ENCODE results near the gene CCDC57. TPM values are rescaled to one million over a fixed set of nuclear protein-coding genes. Genes with fewer than 3 reads are reported as not detected.
A peak's percentile ranks its signal among the peaks of the same experiment; 100 is the strongest.

CCDC57 gene
- total and polyA plus RNA-seq, 11 donors = 4.3 to 17.6 (median 9.5) TPM

- Histone ChIP-seq H3K27ac (peak overlapping the region in 1 of 12 donors; percentile 79), H3K4me3 (no peak overlapping the region), H3K27me3 (no peaks in the 10 kb centered on the region), H3K4me1 (peaks cover 0 to 40% (median 20%) of the 10 kb centered on the region in 12 donors), H3K9me3 (no peaks in the 10 kb centered on the region), H3K36me3 (no peaks in the 10 kb centered on the region)
- TF ChIP-seq POLR2A (IDR thresholded peaks at IDR 0.05) = no peak
- TF ChIP-seq, protein P1, sequence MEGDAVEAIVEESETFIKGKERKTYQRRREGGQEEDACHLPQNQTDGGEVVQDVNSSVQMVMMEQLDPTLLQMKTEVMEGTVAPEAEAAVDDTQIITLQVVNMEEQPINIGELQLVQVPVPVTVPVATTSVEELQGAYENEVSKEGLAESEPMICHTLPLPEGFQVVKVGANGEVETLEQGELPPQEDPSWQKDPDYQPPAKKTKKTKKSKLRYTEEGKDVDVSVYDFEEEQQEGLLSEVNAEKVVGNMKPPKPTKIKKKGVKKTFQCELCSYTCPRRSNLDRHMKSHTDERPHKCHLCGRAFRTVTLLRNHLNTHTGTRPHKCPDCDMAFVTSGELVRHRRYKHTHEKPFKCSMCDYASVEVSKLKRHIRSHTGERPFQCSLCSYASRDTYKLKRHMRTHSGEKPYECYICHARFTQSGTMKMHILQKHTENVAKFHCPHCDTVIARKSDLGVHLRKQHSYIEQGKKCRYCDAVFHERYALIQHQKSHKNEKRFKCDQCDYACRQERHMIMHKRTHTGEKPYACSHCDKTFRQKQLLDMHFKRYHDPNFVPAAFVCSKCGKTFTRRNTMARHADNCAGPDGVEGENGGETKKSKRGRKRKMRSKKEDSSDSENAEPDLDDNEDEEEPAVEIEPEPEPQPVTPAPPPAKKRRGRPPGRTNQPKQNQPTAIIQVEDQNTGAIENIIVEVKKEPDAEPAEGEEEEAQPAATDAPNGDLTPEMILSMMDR (IDR thresholded peaks at IDR 0.05) = no peak
- WGBS, 4 donors = 96 to 97% (median 97%) methylated on average over 9 to 11 of the region's 11 CpGs
- ATAC-seq = no peak
- DNase-seq = peak in 2 of 5 donors; percentile 20 to 55
- intact Hi-C loops (cut with DNase I) = loop anchor here in 1 of 10 donors (10.0 kb wide), 1 partner anchor 70 kb away; the partner anchor contains the start of genes DCXR and RAC3
Observed at GRCh38 chr17:82104797-82105416, 107.7 kb downstream of the CCDC57 start.

GRCh38 chr17:82103553-82104451 lies 108.8 kb downstream of the CCDC57 start:
- no peaks in the 10 kb centered on the region for H3K27me3 ChIP-seq
- H3K4me1 ChIP-seq = peaks cover 0 to 51% (median 27%) of the 10 kb centered on the region in 12 donors
- DNase-seq = peak in 2 of 5 donors; percentile 60 to 69
- TF ChIP-seq POLR2A (IDR thresholded peaks at IDR 0.05) = no peak
- TF ChIP-seq, protein P1 (IDR thresholded peaks at IDR 0.05) = no peak
- no peaks in the 10 kb centered on the region for H3K9me3 ChIP-seq
- peak overlapping the region in 4 of 12 donors; percentile 14 to 79 (median 32) for H3K27ac ChIP-seq
- intact Hi-C loops (cut with DNase I) = loop anchor here in 1 of 10 donors (10.0 kb wide), 1 partner anchor 69 kb away; the partner anchor contains the start of genes DCXR and RAC3
- 49 to 64% (median 56%) methylated on average over 20 to 24 of the region's 24 CpGs for WGBS, 4 donors
- no peaks in the 10 kb centered on the region for H3K36me3 ChIP-seq
- ATAC-seq = peak in 2 of 4 donors; percentile 2
- no peak overlapping the region for H3K4me3 ChIP-seq

- ATAC-seq (no peak), DNase-seq (peak in 1 of 5 donors; percentile 29)
- TF ChIP-seq, protein P1 (IDR thresholded peaks at IDR 0.05) = no peak
- no peak for TF ChIP-seq POLR2A (IDR thresholded peaks at IDR 0.05)
- Histone ChIP-seq H3K27me3 (no peaks in the 10 kb centered on the region), H3K27ac (peak overlapping the region in 1 of 12 donors; percentile 20), H3K4me1 (peaks cover 0 to 57% (median 33%) of the 10 kb centered on the region in 12 donors), H3K36me3 (no peaks in the 10 kb centered on the region), H3K9me3 (no peaks in the 10 kb centered on the region), H3K4me3 (no peak overlapping the region)
- intact Hi-C loops (cut with DNase I) = loop anchor here in 1 of 10 donors (10.0 kb wide), 1 partner anchor 67 kb away; the partner anchor contains the start of genes DCXR and RAC3
- 65 to 76% (median 73%) methylated on average over 13 to 18 of the region's 18 CpGs for WGBS, 4 donors
Observed at GRCh38 chr17:82101767-82102679, 110.6 kb downstream of the CCDC57 start.

Data from heart left ventricle (tissue), 16 donors.